GM21367 (cell line): ENCODE measurements around the gene GTF2A1.

Source experiments
- ATAC-seq: cut with Tn5 transposase; IDR thresholded peaks from one replicate; pipeline ENCODE4 v1.9.1; 2021; ENCODE audit not compliant: unreplicated experiment

GTF2A1 gene

GRCh38 chr14:81143793-81144192 lies 77.0 kb downstream of the GTF2A1 start:
- no peak for ATAC-seq

DNA sequence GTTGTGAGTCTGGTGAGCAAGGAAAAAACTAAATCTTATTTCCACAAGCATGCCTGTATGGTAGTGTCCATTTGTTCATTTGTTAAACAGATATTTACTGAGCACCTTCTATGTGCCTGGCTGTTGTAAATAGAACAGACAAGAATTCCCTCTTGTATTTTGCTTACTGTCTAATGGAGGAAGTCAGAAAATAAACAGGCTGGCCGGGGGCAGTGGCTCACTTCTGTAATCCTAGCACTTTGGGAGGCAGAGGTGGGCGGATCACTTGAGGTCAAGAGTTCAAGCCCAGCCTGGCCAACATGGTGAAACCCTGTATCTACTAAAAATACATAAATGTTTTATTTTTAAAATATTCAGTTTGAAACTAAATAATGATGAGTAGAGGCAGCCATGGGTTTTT lies 79.3 kb downstream of the GTF2A1 start:
- ATAC-seq: no peak

DNA sequence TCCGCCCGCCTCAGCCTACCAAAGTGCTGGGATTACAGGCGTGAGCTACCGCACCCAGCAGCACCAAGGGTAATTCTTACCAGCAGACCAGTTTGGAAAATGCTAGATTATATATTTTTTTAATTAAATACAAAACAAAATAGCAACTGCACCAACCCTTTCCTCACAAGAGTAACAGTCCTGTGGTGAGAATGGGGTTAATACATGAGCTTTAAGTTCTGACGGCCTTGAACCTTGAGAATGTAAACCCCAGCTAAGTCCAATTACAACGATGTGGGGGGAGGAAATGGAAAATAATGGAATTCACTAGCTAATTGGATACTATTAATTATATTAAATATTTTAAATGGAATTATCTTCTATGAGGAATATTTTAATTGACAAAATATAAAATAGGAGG lies 82.3 kb downstream of the GTF2A1 start:
- no peak for ATAC-seq

GRCh38 chr14:81137316-81137715 lies 83.4 kb downstream of the GTF2A1 start:
- no peak for ATAC-seq

- no peak for ATAC-seq
These were observed 87.4 kb downstream of the GTF2A1 start for GRCh38 chr14:81133400-81133799.

GRCh38 chr14:81132468-81132867 lies 88.3 kb downstream of the GTF2A1 start:
- no peak for ATAC-seq

DNA sequence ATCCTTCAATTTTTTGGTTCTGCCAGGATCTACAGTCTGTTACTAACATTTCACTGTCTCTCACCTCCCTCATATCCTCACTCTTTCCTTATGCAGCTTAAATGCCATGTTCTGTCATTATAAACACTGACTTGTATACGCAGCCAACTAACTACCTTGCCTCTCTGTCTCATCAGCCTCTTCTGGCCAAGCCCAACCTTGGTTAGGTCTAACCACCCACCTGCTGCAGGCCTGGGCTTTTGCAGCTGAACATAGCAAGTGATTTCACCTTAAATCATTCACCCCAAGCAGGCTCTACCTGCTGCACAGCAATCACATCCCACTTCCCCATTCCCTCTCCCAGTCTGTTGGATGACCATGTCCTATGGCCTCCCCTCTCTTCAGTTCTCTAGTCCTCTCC lies 91.5 kb downstream of the GTF2A1 start:
- ATAC-seq: no peak

DNA sequence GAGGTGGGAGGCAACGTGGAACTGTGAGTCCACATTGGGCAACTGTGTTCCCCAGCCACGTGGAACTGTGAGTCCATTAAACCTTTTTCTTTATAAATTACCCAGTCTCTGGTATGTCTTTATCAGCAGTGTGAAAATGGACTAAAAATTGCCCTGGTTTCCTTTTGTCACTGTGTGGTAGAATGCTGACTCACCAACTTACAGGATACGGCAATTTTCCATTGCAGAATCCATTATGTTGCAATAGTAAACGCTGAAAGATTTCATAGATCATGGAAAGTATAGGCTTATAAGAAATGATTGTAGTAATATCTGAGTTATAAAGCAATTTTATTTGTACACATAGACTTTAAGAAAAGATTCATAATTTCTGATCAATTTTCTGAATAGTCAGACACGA lies 93.0 kb downstream of the GTF2A1 start:
- ATAC-seq: no peak

DNA sequence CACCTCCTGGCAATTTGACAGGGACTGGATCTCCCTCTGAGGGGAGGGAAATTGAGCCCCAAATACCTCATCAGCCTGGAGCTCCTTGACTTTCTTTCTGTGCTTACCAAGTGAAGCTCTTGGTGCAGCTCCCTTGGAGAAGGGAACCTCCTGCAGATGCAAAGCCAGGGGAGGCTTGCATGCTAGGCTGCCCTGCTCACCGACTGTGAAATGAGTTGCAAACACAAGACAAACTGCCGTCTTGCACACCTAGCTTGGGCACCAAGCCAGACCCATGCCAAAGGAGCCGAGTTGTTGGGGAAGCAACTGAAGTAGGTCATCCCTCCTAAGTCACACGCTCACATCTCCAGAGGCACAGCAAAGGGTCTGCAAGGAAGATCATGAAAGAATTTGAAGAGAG lies 95.2 kb downstream of the GTF2A1 start:
- no peak for ATAC-seq
